ENCODE data around the gene PRRX1.

PRRX1 gene

GRCh38 chr1:170663404-170664092, 383 bp upstream of the PRRX1 start:
- H3K4me1 ChIP-seq (ENCODE audit: low read length), result no peaks in the 10 kb centered on the region
- no peak overlapping the region for H3K9ac ChIP-seq (ENCODE audit: low read length)

GRCh38 chr1:170664828-170665612, 1.1 kb downstream of the PRRX1 start:
- Histone ChIP-seq H3K79me2 (ENCODE audit: low read length) (no peaks in the 10 kb centered on the region), H3K9ac (ENCODE audit: low read length) (no peak overlapping the region), H3K27me3 (replicated peaks; ENCODE audit: insufficient read depth, low read length) (peaks cover 31% of the 10 kb centered on the region), H3K4me2 (ENCODE audit: low read depth, low read length) (peak overlapping the region; percentile 70), H3K4me1 (ENCODE audit: low read length) (no peaks in the 10 kb centered on the region), H3K4me3 (ENCODE audit: low read length) (peak overlapping the region; percentile 50; the same call in 1 of the 2 replicates), H3K27ac (ENCODE audit: low read length) (no peak overlapping the region), H4K20me1 (ENCODE audit: insufficient read depth, low read length) (no peaks in the 10 kb centered on the region), H3F3A (ENCODE audit: insufficient read depth, low read length) (no peaks in the 10 kb centered on the region), H3K36me3 (replicated peaks; ENCODE audit: insufficient read depth, low read length) (no peaks in the 10 kb centered on the region), H2AFZ (ENCODE audit: low read length) (peak overlapping the region; percentile 78; the same call in 1 of the 2 replicates), H3K9me2 (replicated peaks; ENCODE audit: insufficient read depth, low read length) (no peaks in the 10 kb centered on the region), H3K9me3 (replicated peaks; ENCODE audit: insufficient read depth, low read length) (no peaks in the 10 kb centered on the region)
- no peak for TF ChIP-seq EZH2 (optimal IDR thresholded peaks at IDR 0.05; ENCODE audit: low read depth, low read length)
- no peak for TF ChIP-seq EZH2phosphoT487 (IDR thresholded peaks at IDR 0.05; ENCODE audit: low read length)
- no peak for TF ChIP-seq CTCF (IDR thresholded peaks at IDR 0.05; ENCODE audit: low read length)
- no peak for DNase-seq

More at GRCh38 chr1:170663404-170664092, 383 bp upstream of the PRRX1 start:
- Histone ChIP-seq H3K9me3 (replicated peaks; ENCODE audit: insufficient read depth, low read length) (no peaks in the 10 kb centered on the region), H4K20me1 (ENCODE audit: insufficient read depth, low read length) (no peaks in the 10 kb centered on the region), H3K36me3 (replicated peaks; ENCODE audit: insufficient read depth, low read length) (no peaks in the 10 kb centered on the region), H3K79me2 (ENCODE audit: low read length) (no peaks in the 10 kb centered on the region), H3F3A (ENCODE audit: insufficient read depth, low read length) (no peaks in the 10 kb centered on the region), H2AFZ (ENCODE audit: low read length) (no peak overlapping the region), H3K9me2 (replicated peaks; ENCODE audit: insufficient read depth, low read length) (no peaks in the 10 kb centered on the region), H3K4me2 (ENCODE audit: low read depth, low read length) (peak overlapping the region; percentile 70; the same call in 1 of the 2 replicates), H3K4me3 (ENCODE audit: low read length) (peak overlapping the region; percentile 50; the same call in 1 of the 2 replicates), H3K27ac (ENCODE audit: low read length) (no peak overlapping the region), H3K27me3 (replicated peaks; ENCODE audit: insufficient read depth, low read length) (peaks cover 31% of the 10 kb centered on the region)
- DNase-seq, result no peak
- no peak for TF ChIP-seq CTCF (IDR thresholded peaks at IDR 0.05; ENCODE audit: low read length)

GRCh38 chr1:170665629-170666028, 1.7 kb downstream of the PRRX1 start:
- Histone ChIP-seq H3K4me2 (ENCODE audit: low read depth, low read length) (no peak overlapping the region), H3K9me3 (replicated peaks; ENCODE audit: insufficient read depth, low read length) (no peaks in the 10 kb centered on the region), H2AFZ (ENCODE audit: low read length) (no peak overlapping the region), H3F3A (ENCODE audit: insufficient read depth, low read length) (no peaks in the 10 kb centered on the region), H3K4me1 (ENCODE audit: low read length) (no peaks in the 10 kb centered on the region), H3K27ac (ENCODE audit: low read length) (no peak overlapping the region), H3K27me3 (replicated peaks; ENCODE audit: insufficient read depth, low read length) (peaks cover 31% of the 10 kb centered on the region), H4K20me1 (ENCODE audit: insufficient read depth, low read length) (no peaks in the 10 kb centered on the region), H3K36me3 (replicated peaks; ENCODE audit: insufficient read depth, low read length) (no peaks in the 10 kb centered on the region), H3K4me3 (ENCODE audit: low read length) (no peak overlapping the region), H3K9ac (ENCODE audit: low read length) (no peak overlapping the region), H3K9me2 (replicated peaks; ENCODE audit: insufficient read depth, low read length) (no peaks in the 10 kb centered on the region), H3K79me2 (ENCODE audit: low read length) (no peaks in the 10 kb centered on the region)
- TF ChIP-seq EZH2phosphoT487 (IDR thresholded peaks at IDR 0.05; ENCODE audit: low read length) (no peak), EZH2 (optimal IDR thresholded peaks at IDR 0.05; ENCODE audit: low read depth, low read length) (no peak), CTCF (IDR thresholded peaks at IDR 0.05; ENCODE audit: low read length) (no peak)
- no peak for DNase-seq

All from MM.1S (cell line).